Hepatocyte (in vitro differentiated cells): ENCODE results near the gene PDIA6. TPM values are rescaled to one million over a fixed set of nuclear protein-coding genes. Genes with fewer than 3 reads are reported as not detected.
"Not testable (repeated sequence)": the region's sequence is repeated elsewhere in the genome, so short reads cannot be mapped to it uniquely, and the experiment has no call there.

Source experiments
- DNase-seq: peaks from one replicate; pipeline ENCODE4 v3.0.0-alpha.2; 2016; ENCODE audit warnings: low spot score
- H2AFZ ChIP-seq: fragments of 200-600 bp; sonication (generic); 2 replicates; pipeline ENCODE4 v1.6.0; 2016; ENCODE audit warnings: antibody characterized with exemption, mild to moderate bottlenecking
- H3K27ac ChIP-seq: fragments of 200-600 bp; sonication (generic); 2 replicates; pipeline ENCODE4 v1.5.1; 2016; ENCODE audit warnings: mild to moderate bottlenecking
- H3K27me3 ChIP-seq: fragments of 200-600 bp; sonication (generic); 2 replicates; pipeline ENCODE4 v1.6.1; 2016
- H3K36me3 ChIP-seq: fragments of 200-600 bp; sonication (generic); replicated peaks from 2 replicates; pipeline ENCODE4 v1.5.1; 2016; ENCODE audit warnings: low read depth; ENCODE audit not compliant: insufficient read depth
- H3K4me1 ChIP-seq: fragments of 200-600 bp; sonication (generic); 2 replicates; pipeline ENCODE4 v1.5.1; 2016; ENCODE audit warnings: mild to moderate bottlenecking, moderate library complexity; ENCODE audit not compliant: insufficient read depth
- H3K4me2 ChIP-seq: fragments of 200-600 bp; sonication (generic); 2 replicates; pipeline ENCODE4 v1.6.0; 2016
- H3K4me3 ChIP-seq: fragments of 200-600 bp; sonication (generic); 2 replicates; pipeline ENCODE4 v1.5.1; 2016; ENCODE audit warnings: mild to moderate bottlenecking
- H3K79me2 ChIP-seq: fragments of 200-600 bp; sonication (generic); 2 replicates; pipeline ENCODE4 v1.6.0; 2017; ENCODE audit warnings: mild to moderate bottlenecking
- H3K9me2 ChIP-seq: fragments of 200-600 bp; sonication (generic); replicated peaks from 2 replicates; pipeline ENCODE4 v1.6.0; 2017; ENCODE audit warnings: mild to moderate bottlenecking; ENCODE audit not compliant: insufficient read depth
- H3K9me3 ChIP-seq: fragments of 200-600 bp; sonication (generic); 2 replicates; pipeline ENCODE4 v1.5.1; 2016; ENCODE audit warnings: low read depth, mild to moderate bottlenecking
- H4K20me1 ChIP-seq: fragments of 200-600 bp; sonication (generic); 2 replicates; pipeline ENCODE4 v1.6.0; 2016; ENCODE audit warnings: mild to moderate bottlenecking; ENCODE audit not compliant: insufficient read depth, poor library complexity, severe bottlenecking
- CTCF ChIP-seq: fragments of 200-600 bp; sonication (generic); IDR thresholded peaks from 2 replicates; pipeline ENCODE4 v1.5.1; 2016; ENCODE audit warnings: antibody characterized with exemption, mild to moderate bottlenecking; ENCODE audit not compliant: poor library complexity
- EZH2 ChIP-seq: fragments of 200-600 bp; sonication (generic); IDR thresholded peaks from 2 replicates; pipeline ENCODE4 v1.6.1; 2016; ENCODE audit warnings: antibody characterized with exemption, mild to moderate bottlenecking, borderline replicate concordance
- EZH2phosphoT487 ChIP-seq: fragments of 200-600 bp; sonication (generic); IDR thresholded peaks from one replicate; pipeline ENCODE4 v1.6.1; 2018; ENCODE audit warnings: antibody characterized with exemption, mild to moderate bottlenecking, low read depth, moderate library complexity; ENCODE audit not compliant: unreplicated experiment, severe bottlenecking
- WGBS: methylation state at CpG from one replicate; pipeline ENCODE4 v1.1.6; 2016; ENCODE audit warnings: low lambda C conversion rate; ENCODE audit errors: missing lambda C conversion rate; 5-methylcytosine and 5-hydroxymethylcytosine counted together
- polyA plus RNA-seq: library from polyadenylated mRNA; unstranded; fragments of >200 nt; fragmentation: Nextera tagmentation; extraction: Ambion mirVana; gene quantifications from 2 replicates; pipeline ENCODE4 v1.2.1, GENCODE V29; 2016
- total RNA-seq: library from RNA; depleted of rRNA; stranded (reverse); fragments of >200 nt; gene quantifications from 2 replicates; pipeline ENCODE4 v1.2.3, GENCODE V29; 2014

Gene PDIA6
- total and polyA plus RNA-seq, 2 experiments from 2014 or later: 507 to 715 TPM

GRCh38 chr2:10818984-10819383, 6.4 kb upstream of the PDIA6 start:
- 76% methylated on average over 3 of the region's 3 CpGs for WGBS
- no peak overlapping the region for H2AFZ ChIP-seq
- H3K9me3 ChIP-seq: no peaks in the 10 kb centered on the region
- H3K4me2 ChIP-seq: no peak overlapping the region
- H3K27ac ChIP-seq: no peak overlapping the region
- no peak for TF ChIP-seq CTCF
- TF ChIP-seq EZH2phosphoT487: no peak
- no peak for DNase-seq
- no peaks in the 10 kb centered on the region for H3K27me3 ChIP-seq
- no peaks in the 10 kb centered on the region for H4K20me1 ChIP-seq
- no peaks in the 10 kb centered on the region for H3K4me1 ChIP-seq
- H3K79me2 ChIP-seq: no peaks in the 10 kb centered on the region
- no peak overlapping the region for H3K4me3 ChIP-seq
- no peaks in the 10 kb centered on the region for H3K9me2 ChIP-seq
- no peaks in the 10 kb centered on the region for H3K36me3 ChIP-seq

GRCh38 chr2:10818305-10818704, 5.7 kb upstream of the PDIA6 start:
- H3K9me2 ChIP-seq, H3K79me2 ChIP-seq, H3K27me3 ChIP-seq, H3K36me3 ChIP-seq, H4K20me1 ChIP-seq, H3K4me3 ChIP-seq, H3K4me2 ChIP-seq, H3K4me1 ChIP-seq, H2AFZ ChIP-seq, DNase-seq, H3K9me3 ChIP-seq, H3K27ac ChIP-seq: not testable (repeated sequence)
- 93% methylated on average over 3 of the region's 3 CpGs for WGBS

- Histone ChIP-seq H3K36me3 (no peaks in the 10 kb centered on the region), H2AFZ (no peak overlapping the region), H3K27me3 (no peaks in the 10 kb centered on the region), H3K27ac (no peak overlapping the region), H3K4me3 (no peak overlapping the region), H3K9me3 (no peaks in the 10 kb centered on the region), H3K9me2 (no peaks in the 10 kb centered on the region), H3K4me2 (no peak overlapping the region), H3K4me1 (no peaks in the 10 kb centered on the region), H3K79me2 (no peaks in the 10 kb centered on the region), H4K20me1 (no peaks in the 10 kb centered on the region)
- peak; percentile 44 for DNase-seq
- WGBS: 36% methylated on average over 5 of the region's 5 CpGs
- peak; percentile 12 for TF ChIP-seq CTCF
- TF ChIP-seq EZH2phosphoT487: no peak
Measured at GRCh38 chr2:10817413-10817812, 4.8 kb upstream of the PDIA6 start.

GRCh38 chr2:10814571-10815331, 2.2 kb upstream of the PDIA6 start:
- Histone ChIP-seq H3K4me2 (no peak overlapping the region), H3K9me3 (no peaks in the 10 kb centered on the region), H3K27ac (peak overlapping the region; percentile 7), H3K79me2 (peaks cover 26% of the 10 kb centered on the region), H3K36me3 (no peaks in the 10 kb centered on the region), H4K20me1 (peaks cover 22% of the 10 kb centered on the region), H3K4me3 (no peak overlapping the region), H3K27me3 (no peaks in the 10 kb centered on the region), H2AFZ (peak overlapping the region; percentile 62), H3K4me1 (peaks cover 12% of the 10 kb centered on the region), H3K9me2 (no peaks in the 10 kb centered on the region)
- 63% methylated on average over 16 of the region's 16 CpGs for WGBS
- TF ChIP-seq EZH2: no peak
- peak; percentile 25 for TF ChIP-seq CTCF
- DNase-seq: no peak
